Measurements from ENCODE around the gene MAGEA1.

DNA sequence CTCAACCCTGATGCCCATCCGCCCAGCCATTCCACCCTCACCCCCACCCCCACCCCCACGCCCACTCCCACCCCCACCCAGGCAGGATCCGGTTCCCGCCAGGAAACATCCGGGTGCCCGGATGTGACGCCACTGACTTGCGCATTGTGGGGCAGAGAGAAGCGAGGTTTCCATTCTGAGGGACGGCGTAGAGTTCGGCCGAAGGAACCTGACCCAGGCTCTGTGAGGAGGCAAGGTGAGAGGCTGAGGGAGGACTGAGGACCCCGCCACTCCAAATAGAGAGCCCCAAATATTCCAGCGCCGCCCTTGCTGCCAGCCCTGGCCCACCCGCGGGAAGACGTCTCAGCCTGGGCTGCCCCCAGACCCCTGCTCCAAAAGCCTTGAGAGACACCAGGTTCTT, at the start of gene MAGEA1:
- TF ChIP-seq, protein P1, sequence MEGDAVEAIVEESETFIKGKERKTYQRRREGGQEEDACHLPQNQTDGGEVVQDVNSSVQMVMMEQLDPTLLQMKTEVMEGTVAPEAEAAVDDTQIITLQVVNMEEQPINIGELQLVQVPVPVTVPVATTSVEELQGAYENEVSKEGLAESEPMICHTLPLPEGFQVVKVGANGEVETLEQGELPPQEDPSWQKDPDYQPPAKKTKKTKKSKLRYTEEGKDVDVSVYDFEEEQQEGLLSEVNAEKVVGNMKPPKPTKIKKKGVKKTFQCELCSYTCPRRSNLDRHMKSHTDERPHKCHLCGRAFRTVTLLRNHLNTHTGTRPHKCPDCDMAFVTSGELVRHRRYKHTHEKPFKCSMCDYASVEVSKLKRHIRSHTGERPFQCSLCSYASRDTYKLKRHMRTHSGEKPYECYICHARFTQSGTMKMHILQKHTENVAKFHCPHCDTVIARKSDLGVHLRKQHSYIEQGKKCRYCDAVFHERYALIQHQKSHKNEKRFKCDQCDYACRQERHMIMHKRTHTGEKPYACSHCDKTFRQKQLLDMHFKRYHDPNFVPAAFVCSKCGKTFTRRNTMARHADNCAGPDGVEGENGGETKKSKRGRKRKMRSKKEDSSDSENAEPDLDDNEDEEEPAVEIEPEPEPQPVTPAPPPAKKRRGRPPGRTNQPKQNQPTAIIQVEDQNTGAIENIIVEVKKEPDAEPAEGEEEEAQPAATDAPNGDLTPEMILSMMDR (conservative IDR thresholded peaks at IDR 0.05; ENCODE audit: low read depth, low read length) = no peak
- no peak for TF ChIP-seq EZH2phosphoT487 (IDR thresholded peaks at IDR 0.05; ENCODE audit: borderline replicate concordance, low read length)

Data from PC-3 (cell line).